Measurements from ENCODE around the gene BNIP5. TPM values are rescaled to one million over a fixed set of nuclear protein-coding genes. Genes with fewer than 3 reads are reported as not detected.

BNIP5 gene
- total and polyA plus RNA-seq, 2 of the 13 experiments (the other 11 are each of a cell fraction or from before 2014, with no cell fraction given): not detected

DNA sequence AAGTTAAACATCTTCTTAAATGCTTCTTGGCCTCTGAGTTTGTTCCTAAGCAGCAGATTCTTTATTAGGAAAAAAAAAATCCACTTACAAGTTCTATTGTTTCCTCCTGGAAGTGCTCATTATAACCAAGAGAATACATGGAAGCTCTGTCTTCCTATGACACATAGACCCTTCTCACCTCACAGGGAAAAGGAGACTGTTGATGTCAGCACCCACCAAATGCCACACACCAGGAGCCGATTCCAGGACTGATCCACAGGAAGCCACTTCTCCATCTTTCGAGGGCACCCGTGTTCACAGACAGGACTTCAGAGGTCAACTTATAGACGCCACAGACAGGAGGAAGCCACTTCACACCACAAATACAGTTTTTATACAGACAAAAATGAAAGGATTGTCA lies 13.4 kb upstream of the BNIP5 start:
- intact Hi-C loops (cut with micrococcal nuclease; ENCODE audit: unreplicated experiment): no loop called here
- no peak overlapping the region for H3K4me2 ChIP-seq (ENCODE audit: low read depth, low read length)

More for the DNA sequence above, 13.4 kb upstream of the BNIP5 start:
- WGBS (ENCODE audit: low lambda C conversion rate): 24% methylated on average over 4 of the region's 4 CpGs
- in situ Hi-C loops (cut with HindIII; ENCODE audit: extremely low pct_ligation_motif_present, low pct_unique_long_range_greater_than_20kb): no loop called here
- FAIRE-seq: no peak
- H3K9me3 ChIP-seq (ENCODE audit: low read length): no peaks in the 10 kb centered on the region
- BruUV-seq (replicated peaks): no TSS peak
- no peaks in the 10 kb centered on the region for H4K20me1 ChIP-seq (ENCODE audit: insufficient read depth, low read length)
- CTCF ChIA-PET (ENCODE audit: low intra/inter-chr PET ratio, low total read pairs): no interaction called here
- no peak overlapping the region for H3K27ac ChIP-seq (ENCODE audit: extremely low read length, insufficient read depth, low read length)
- no peak for DNase-seq (ENCODE audit: low spot score)
- H2AFZ ChIP-seq (ENCODE audit: low read length): no peak overlapping the region
- H3K4me1 ChIP-seq (ENCODE audit: insufficient read depth, low read length): 0 out of 2 replicates have a peak, but pooled peaks cover 5% of the 10 kb centered on the region
- POLR2A ChIA-PET: no interaction called here
- H3K4me3 ChIP-seq (replicated peaks in 1 of 3; ENCODE audit: insufficient read depth in 1 of 3, low read depth in 2 of 3, low read length in 3 of 3): no peak overlapping the region
- no peaks in the 10 kb centered on the region for H3K79me2 ChIP-seq (ENCODE audit: insufficient read depth, low read length)
- TF ChIP-seq ZNF101 (CRISPR knock-in tag; IDR thresholded peaks at IDR 0.05; ENCODE audit: borderline replicate concordance, low read depth) (no peak), HOXA3 (CRISPR knock-in tag; IDR thresholded peaks at IDR 0.05) (no peak), CAMTA2 (CRISPR knock-in tag; IDR thresholded peaks at IDR 0.05; ENCODE audit: borderline replicate concordance) (no peak), CENPX (CRISPR knock-in tag; IDR thresholded peaks at IDR 0.05) (no peak), ZBTB40 (IDR thresholded peaks at IDR 0.05) (no peak), ZBTB40 (CRISPR knock-in tag; IDR thresholded peaks at IDR 0.05) (no peak), ZNF605 (CRISPR knock-in tag; IDR thresholded peaks at IDR 0.05) (no peak), HNRNPK (IDR thresholded peaks at IDR 0.05; ENCODE audit: low read depth, low read length, poor library complexity, severe bottlenecking) (no peak), ZNF558 (CRISPR knock-in tag; IDR thresholded peaks at IDR 0.05; ENCODE audit: borderline replicate concordance) (no peak), ZNF780A (CRISPR knock-in tag; IDR thresholded peaks at IDR 0.05) (no peak), ZNF768 (CRISPR knock-in tag; IDR thresholded peaks at IDR 0.05) (no peak)
- TF ChIP-seq, protein P1, sequence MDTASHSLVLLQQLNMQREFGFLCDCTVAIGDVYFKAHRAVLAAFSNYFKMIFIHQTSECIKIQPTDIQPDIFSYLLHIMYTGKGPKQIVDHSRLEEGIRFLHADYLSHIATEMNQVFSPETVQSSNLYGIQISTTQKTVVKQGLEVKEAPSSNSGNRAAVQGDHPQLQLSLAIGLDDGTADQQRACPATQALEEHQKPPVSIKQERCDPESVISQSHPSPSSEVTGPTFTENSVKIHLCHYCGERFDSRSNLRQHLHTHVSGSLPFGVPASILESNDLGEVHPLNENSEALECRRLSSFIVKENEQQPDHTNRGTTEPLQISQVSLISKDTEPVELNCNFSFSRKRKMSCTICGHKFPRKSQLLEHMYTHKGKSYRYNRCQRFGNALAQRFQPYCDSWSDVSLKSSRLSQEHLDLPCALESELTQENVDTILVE (CRISPR knock-in tag; IDR thresholded peaks at IDR 0.05): no peak
- TF ChIP-seq, protein P2, sequence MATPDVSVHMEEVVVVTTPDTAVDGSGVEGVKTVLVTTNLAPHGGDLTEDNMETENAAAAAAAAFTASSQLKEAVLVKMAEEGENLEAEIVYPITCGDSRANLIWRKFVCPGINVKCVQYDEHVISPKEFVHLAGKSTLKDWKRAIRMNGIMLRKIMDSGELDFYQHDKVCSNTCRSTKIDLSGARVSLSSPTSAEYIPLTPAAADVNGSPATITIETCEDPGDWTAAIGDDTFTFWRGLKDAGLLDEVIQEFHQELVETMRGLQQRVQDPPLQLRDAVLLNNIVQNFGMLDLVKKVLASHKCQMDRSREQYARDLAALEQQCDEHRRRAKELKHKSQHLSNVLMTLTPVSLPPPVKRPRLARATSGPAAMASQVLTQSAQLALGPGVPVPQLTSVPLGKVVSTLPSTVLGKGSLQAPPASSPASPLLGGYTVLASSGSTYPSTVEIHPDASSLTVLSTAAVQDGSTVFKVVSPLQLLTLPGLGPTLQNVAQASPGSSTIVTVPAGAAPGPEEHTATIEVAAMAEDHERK (CRISPR knock-in tag; IDR thresholded peaks at IDR 0.05; ENCODE audit: low read depth): no peak
- H3K9ac ChIP-seq (ENCODE audit: insufficient read depth, low read depth, low read length): no peak overlapping the region
- no peak for ATAC-seq
- no peaks in the 10 kb centered on the region for H3K36me3 ChIP-seq (replicated peaks in 1 of 2; ENCODE audit: control insufficient read depth in 1 of 2, insufficient read depth in 2 of 2, low read length in 2 of 2)
- H3K27me3 ChIP-seq (ENCODE audit: control insufficient read depth in 1 of 2, insufficient read depth in 2 of 2, low read length in 2 of 2): peaks cover 0 to 9% of the 10 kb centered on the region in 2 experiments; a peak in 3 of 5 replicates

All from HepG2 (cell line).